ENCODE data around the gene RICTOR. TPM values are rescaled to one million over a fixed set of nuclear protein-coding genes. Genes with fewer than 3 reads are reported as not detected.

The RICTOR gene
- polyA plus RNA-seq, 2 of the 4 experiments (the other 2 are of a cell fraction): 6.5 to 28.5 TPM

- POLR2A ChIA-PET: no interaction called here
- no peak for TF ChIP-seq POLR2AphosphoS2 (conservative IDR thresholded peaks at IDR 0.05; ENCODE audit: low read length)
- Histone ChIP-seq H3K27ac (peak overlapping the region; percentile 89 to 98), H3K4me3 (peak overlapping the region; percentile 90), H3K4me2 (peak overlapping the region; percentile 96), H3K9me3 (no peaks in the 10 kb centered on the region), H3K4me1 (peaks cover 45% of the 10 kb centered on the region)
- CTCF ChIA-PET: interaction anchor here (0.8 to 2.3 kb wide), 3 partner anchors 32 to 68 kb away, joined by 3 to 11 read pairs (median 3); no protein-coding TSS in a partner anchor
- DNase-seq (ENCODE audit: low read depth in 1 of 2, low spot score in 1 of 2) (no peak), ATAC-seq (peak; percentile 39 to 51), FAIRE-seq (no peak)
- 0% methylated on average over 14 of the region's 29 CpGs for whole genome bisulfite sequencing (ENCODE audit: missing lambda C conversion rate)
These were observed 507 bp downstream of the RICTOR start for GRCh38 chr5:39073767-39074016.

DNA sequence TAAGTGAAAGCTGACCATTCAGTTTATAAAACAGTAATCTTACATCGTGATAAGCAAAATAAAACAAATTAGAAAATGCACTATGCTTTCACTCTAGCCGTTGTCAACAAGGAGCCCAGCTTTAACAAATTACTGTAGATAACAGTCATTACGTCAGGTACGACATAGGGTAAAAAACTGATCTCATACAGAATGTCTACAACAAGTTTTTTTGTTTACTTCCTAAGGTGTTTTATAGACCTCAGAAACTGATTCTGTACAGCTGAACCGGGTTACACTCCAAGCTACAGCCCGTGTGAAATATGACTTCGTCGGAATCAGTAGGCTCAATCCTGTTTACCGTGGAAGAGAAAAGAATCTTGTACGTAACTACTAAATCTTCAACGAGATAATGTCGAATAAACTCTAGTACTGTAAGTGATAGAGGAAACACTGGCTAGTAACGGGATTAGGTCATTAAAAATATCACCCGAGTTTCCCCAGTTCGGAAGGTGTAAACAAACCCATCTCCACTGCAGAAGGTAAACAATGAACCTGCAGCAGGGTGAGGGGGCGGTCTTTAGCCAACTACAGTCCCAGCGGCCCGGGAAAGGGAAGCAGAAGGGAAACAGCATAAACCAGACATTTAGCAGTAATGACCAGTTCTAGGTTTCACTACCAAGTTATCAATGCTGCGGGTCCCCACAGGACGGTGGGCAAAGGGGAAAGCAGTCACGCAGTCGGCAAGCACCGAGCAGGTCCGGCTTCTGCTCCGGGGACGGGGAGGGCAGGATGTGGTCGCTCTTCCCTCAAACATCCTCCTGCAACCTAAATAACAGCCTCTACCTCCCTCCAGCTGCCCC, 1.1 kb downstream of the RICTOR start:
- Histone ChIP-seq H3K4me2 (peak overlapping the region; percentile 96), H3K4me1 (peaks cover 40% of the 10 kb centered on the region), H3K9me3 (no peaks in the 10 kb centered on the region), H3K4me3 (peak overlapping the region; percentile 90), H3K27ac (peak overlapping the region; percentile 89 to 98)
- TF ChIP-seq MAFK (IDR thresholded peaks at IDR 0.05; ENCODE audit: partially characterized antibody) (no peak), FOSB (CRISPR knock-in tag; IDR thresholded peaks at IDR 0.05) (0 out of 2 replicates have a peak, but pooled peaks have one; percentile 39), PHF8 (IDR thresholded peaks at IDR 0.05; ENCODE audit: borderline replicate concordance, low read depth) (no peak), CHD2 (IDR thresholded peaks at IDR 0.05; ENCODE audit: low read length, partially characterized antibody) (no peak), HOXB13 (CRISPR knock-in tag; IDR thresholded peaks at IDR 0.05; ENCODE audit: low read depth) (no peak), RAD21 (conservative IDR thresholded peaks at IDR 0.05 in 1 of 2, IDR thresholded peaks at IDR 0.05 in 1 of 2) (0 out of 5 replicates have a peak, but pooled peaks of 1 of the 2 experiments have one; percentile 13), MYC (IDR thresholded peaks at IDR 0.05; ENCODE audit: borderline replicate concordance, low read length) (no peak), HOXA7 (CRISPR knock-in tag; IDR thresholded peaks at IDR 0.05) (no peak), GATA3 (IDR thresholded peaks at IDR 0.05; ENCODE audit: borderline replicate concordance) (no peak), KDM5A (IDR thresholded peaks at IDR 0.05) (0 out of 2 replicates have a peak, but pooled peaks have one; percentile 18), ZSCAN20 (CRISPR knock-in tag; IDR thresholded peaks at IDR 0.05) (no peak), CTCF (IDR thresholded peaks at IDR 0.05) (no peak)
- ChIA-PET POLR2A (no interaction called here), CTCF (interaction anchor here (0.8 to 2.3 kb wide), 5 partner anchors 21 to 210 kb away, joined by 3 to 11 read pairs (median 3); no protein-coding TSS in a partner anchor)
- no peak for FAIRE-seq
- WGBS (ENCODE audit: missing lambda C conversion rate): 5% methylated on average over 27 of the region's 27 CpGs
- DNase-seq (ENCODE audit: low read depth in 1 of 2, low spot score in 1 of 2): peak in 1 of 2 experiments; percentile 53
- peak; percentile 23 to 30; a peak in 5 of 6 replicates for ATAC-seq

DNA sequence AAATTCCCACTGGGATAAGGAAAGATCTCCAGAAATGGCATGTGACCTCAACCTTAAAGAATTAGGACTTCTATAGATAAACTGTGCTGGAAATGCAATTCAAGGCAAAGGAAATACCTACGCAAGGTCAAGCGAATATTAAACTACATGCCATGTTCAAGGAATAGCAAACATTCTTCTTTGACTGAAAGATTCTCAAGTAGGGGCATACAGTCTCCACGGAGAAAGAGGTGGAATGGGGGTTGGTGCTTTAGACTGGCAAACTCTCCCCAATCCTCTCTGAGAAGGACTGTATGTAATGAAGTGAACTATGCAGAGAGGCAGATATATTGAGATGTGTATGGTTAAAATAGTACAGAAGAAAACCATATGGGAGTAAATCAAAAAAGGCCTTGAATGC, 6.1 kb downstream of the RICTOR start:
- 96% methylated on average over 3 of the region's 3 CpGs for WGBS (ENCODE audit: missing lambda C conversion rate)
- no peak for DNase-seq (ENCODE audit: low read depth in 1 of 2, low spot score in 1 of 2)
- no peak overlapping the region for H3K4me3 ChIP-seq
- no peak overlapping the region for H3K4me2 ChIP-seq
- peaks cover 38% of the 10 kb centered on the region for H3K4me1 ChIP-seq
- H3K9me3 ChIP-seq: no peaks in the 10 kb centered on the region
- POLR2A ChIA-PET: no interaction called here
- no peak overlapping the region for H3K27ac ChIP-seq
- no peak for FAIRE-seq
- CTCF ChIA-PET: no interaction called here
- ATAC-seq: no peak
- TF ChIP-seq TP53 (CRISPR knock-in tag; IDR thresholded peaks at IDR 0.05) (no peak), RAD21 (conservative IDR thresholded peaks at IDR 0.05 in 1 of 2, IDR thresholded peaks at IDR 0.05 in 1 of 2) (no peak), MYC (IDR thresholded peaks at IDR 0.05; ENCODE audit: borderline replicate concordance, low read length) (no peak), ZC3H11A (IDR thresholded peaks at IDR 0.05) (no peak), RCOR1 (IDR thresholded peaks at IDR 0.05; ENCODE audit: low read depth, low read length) (no peak), JUNB (IDR thresholded peaks at IDR 0.05) (no peak), CTCF (IDR thresholded peaks at IDR 0.05) (no peak), SREBF2 (IDR thresholded peaks at IDR 0.05) (no peak), NPAS2 (CRISPR knock-in tag; IDR thresholded peaks at IDR 0.05; ENCODE audit: borderline replicate concordance) (no peak), ESRRA (IDR thresholded peaks at IDR 0.05; ENCODE audit: borderline replicate concordance, low read length) (no peak), CEBPB (IDR thresholded peaks at IDR 0.05) (no peak), HEYL (CRISPR knock-in tag; IDR thresholded peaks at IDR 0.05) (no peak), HDAC2 (IDR thresholded peaks at IDR 0.05) (no peak), HES2 (IDR thresholded peaks at IDR 0.05) (no peak), TFCP2L1 (CRISPR knock-in tag; IDR thresholded peaks at IDR 0.05) (no peak), RFX5 (IDR thresholded peaks at IDR 0.05) (no peak), BHLHE40 (IDR thresholded peaks at IDR 0.05; ENCODE audit: low read depth, low read length) (no peak), ELK1 (IDR thresholded peaks at IDR 0.05; ENCODE audit: low read depth, low read length) (no peak), SMC3 (IDR thresholded peaks at IDR 0.05) (no peak)
